ENCODE results near the gene GPR180.

DNA sequence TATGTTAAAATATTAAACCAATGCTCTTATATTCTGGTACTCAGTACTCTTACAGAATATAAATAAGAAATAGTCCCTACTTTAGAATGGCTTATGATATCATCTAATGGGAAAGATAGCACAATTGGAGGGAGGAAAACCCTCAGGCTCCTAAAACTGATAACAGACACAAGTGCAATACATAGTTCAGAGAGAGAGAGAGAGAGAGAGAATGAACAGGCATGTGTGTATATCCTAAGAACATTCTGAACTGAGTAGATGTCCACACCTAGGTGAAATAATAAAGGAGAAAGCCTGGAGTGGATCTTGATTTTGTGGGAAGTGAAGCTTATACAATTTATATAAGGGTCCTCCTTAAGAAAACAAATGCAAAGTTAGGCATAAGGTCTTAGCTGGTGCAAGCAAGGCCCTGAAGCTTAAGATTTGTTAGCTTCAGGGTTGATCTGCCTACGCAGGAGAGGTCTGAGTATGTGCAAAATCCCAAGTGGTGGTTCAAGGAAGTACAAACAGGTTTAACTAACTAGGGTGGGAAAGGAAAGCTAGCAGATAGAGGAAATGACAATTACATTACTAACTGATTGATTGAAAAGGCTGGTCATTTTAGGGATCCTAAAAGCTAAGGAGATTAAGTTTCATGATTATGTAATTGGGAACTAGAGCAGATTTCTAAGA is 57.4 kb downstream of the GPR180 start:
- TF ChIP-seq, protein P1, sequence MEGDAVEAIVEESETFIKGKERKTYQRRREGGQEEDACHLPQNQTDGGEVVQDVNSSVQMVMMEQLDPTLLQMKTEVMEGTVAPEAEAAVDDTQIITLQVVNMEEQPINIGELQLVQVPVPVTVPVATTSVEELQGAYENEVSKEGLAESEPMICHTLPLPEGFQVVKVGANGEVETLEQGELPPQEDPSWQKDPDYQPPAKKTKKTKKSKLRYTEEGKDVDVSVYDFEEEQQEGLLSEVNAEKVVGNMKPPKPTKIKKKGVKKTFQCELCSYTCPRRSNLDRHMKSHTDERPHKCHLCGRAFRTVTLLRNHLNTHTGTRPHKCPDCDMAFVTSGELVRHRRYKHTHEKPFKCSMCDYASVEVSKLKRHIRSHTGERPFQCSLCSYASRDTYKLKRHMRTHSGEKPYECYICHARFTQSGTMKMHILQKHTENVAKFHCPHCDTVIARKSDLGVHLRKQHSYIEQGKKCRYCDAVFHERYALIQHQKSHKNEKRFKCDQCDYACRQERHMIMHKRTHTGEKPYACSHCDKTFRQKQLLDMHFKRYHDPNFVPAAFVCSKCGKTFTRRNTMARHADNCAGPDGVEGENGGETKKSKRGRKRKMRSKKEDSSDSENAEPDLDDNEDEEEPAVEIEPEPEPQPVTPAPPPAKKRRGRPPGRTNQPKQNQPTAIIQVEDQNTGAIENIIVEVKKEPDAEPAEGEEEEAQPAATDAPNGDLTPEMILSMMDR (conservative IDR thresholded peaks at IDR 0.05; ENCODE audit: low read depth, low read length) = no peak; the same call in 1 of the 2 replicates
- TF ChIP-seq EZH2 (IDR thresholded peaks at IDR 0.05; ENCODE audit: borderline replicate concordance, low read depth, low read length, poor library complexity, severe bottlenecking) = no peak

Measured in A673 (cell line).